Skeletal muscle cell (primary cell): ENCODE results near the gene MST1.

Experiments
- DNase-seq: peaks from one replicate; pipeline ENCODE4 v3.0.0-alpha.2; 2010; ENCODE audit warnings: low read depth
- H3K4me3 ChIP-seq: 2 replicates; pipeline ENCODE4 v1.5.1; 2011; ENCODE audit warnings: low read depth, mild to moderate bottlenecking, control low read depth, low read length, moderate library complexity

The MST1 gene

DNA sequence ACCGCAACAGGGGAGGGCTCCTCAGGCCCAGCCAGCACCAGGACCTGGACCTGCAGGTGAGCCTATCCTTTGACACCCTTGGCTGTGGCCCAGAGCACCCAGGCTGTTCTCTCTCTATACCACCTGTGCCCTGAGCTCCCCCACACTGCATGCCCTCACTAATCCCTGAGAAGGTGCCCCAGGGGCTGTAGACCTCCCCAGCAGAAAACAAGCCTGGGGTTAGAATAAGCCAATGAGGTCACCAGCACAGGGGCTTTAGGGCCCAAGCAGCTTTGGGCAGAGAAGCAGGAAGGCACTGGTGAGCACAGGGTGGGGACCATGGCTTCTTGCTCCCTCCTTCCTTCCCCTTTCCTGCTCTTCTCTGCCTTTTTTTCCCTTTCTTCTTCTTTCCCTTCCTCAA, 25.4 kb downstream of the MST1 start:
- no peak overlapping the region for H3K4me3 ChIP-seq
- no peak for DNase-seq

DNA sequence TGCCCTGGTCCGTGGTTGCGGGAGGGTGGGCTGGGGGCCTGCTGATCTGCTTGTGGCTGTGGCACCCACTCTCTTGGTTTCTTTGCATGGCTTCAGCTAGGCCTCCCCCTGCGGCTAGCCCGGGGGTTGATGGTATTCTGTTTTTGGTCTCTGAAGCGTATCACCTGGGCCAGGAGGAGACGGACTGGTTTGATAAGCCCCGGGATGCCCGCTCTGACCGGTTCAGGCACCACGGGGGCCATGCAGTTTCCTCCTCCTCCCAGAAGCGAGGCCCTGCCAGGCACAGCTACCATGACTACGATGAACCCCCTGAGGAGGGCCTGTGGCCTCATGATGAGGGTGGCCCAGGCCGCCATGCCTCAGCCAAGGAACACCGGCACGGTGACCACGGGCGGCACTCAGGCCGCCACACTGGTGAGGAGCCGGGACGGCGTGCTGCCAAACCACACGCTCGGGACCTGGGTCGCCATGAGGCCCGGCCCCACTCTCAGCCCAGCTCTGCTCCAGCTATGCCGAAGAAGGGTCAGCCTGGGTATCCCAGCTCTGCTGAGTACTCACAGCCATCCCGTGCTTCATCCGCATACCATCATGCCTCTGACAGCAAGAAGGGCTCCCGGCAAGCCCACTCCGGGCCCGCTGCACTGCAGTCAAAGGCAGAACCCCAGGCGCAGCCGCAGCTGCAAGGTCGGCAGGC, 26.4 kb downstream of the MST1 start:
- DNase-seq: no peak
- H3K4me3 ChIP-seq: no peak overlapping the region

DNA sequence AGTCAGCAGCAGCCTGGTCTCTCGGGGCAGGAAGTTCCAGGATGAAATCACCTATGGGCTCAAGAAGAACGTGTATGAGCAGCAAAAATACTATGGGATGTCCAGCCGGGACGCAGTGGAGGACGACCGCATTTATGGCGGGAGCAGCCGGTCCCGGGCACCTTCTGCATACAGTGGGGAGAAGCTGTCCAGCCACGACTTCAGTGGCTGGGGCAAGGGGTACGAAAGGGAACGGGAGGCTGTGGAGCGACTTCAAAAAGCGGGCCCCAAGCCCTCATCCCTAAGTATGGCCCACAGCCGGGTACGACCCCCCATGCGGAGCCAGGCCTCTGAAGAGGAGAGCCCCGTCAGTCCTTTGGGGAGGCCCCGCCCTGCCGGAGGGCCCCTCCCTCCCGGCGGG, 27.3 kb downstream of the MST1 start:
- DNase-seq: no peak

DNA sequence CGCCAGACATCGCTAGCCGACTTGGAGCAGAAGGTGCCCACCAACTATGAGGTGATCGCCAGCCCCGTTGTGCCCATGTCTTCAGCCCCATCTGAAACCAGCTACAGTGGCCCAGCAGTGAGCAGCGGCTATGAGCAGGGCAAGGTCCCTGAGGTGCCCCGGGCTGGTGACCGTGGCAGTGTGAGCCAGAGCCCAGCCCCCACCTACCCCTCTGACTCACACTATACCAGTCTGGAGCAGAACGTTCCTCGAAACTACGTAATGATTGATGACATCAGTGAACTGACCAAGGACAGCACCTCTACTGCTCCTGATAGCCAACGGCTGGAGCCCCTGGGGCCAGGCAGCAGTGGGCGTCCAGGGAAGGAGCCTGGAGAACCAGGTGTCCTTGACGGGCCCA, 28.0 kb downstream of the MST1 start:
- no peak for DNase-seq

More for the DNA sequence above, 27.3 kb downstream of the MST1 start:
- H3K4me3 ChIP-seq: no peak overlapping the region

DNA sequence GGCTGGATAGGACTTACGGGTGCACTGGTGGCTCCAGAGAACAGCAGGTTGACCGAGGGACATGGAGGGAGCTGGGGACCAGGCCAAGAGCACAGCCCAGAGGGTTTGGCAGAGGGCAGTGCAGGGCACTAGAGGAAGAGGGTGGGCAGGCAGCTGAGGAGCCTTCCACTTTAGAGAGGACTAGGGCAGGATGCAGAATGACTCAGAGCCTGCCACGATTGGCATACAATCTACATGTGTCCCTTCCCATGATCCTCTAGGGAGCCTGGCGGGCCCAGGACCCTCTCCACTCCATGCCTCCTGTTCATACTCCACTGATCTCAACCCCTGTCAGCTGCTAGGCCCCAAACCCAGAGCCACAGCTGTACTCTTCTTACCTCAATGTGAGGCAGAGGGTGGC, 29.5 kb downstream of the MST1 start:
- DNase-seq: no peak
- no peak overlapping the region for H3K4me3 ChIP-seq

More for the DNA sequence above, 28.0 kb downstream of the MST1 start:
- no peak overlapping the region for H3K4me3 ChIP-seq

DNA sequence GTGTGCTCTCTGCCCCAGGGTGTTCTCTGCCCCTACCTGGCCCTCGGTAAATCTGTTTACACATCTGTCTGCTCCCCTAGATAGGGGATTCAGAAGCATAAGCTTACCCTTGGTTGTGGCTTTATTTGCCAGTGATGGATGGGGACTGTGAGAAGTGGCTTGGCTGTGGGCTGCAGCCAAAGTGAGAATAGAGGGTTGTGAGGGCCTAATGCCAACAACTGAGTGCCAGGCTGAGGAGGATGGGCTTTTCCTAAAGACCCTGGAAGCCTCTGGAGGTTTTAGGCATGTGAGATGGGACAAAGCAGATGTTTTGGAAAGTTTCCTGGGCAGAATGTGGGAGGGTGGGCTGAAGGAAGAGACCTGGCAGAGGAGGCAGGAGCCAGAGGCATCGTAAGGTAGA, 30.6 kb downstream of the MST1 start:
- no peak for DNase-seq
- H3K4me3 ChIP-seq: no peak overlapping the region

DNA sequence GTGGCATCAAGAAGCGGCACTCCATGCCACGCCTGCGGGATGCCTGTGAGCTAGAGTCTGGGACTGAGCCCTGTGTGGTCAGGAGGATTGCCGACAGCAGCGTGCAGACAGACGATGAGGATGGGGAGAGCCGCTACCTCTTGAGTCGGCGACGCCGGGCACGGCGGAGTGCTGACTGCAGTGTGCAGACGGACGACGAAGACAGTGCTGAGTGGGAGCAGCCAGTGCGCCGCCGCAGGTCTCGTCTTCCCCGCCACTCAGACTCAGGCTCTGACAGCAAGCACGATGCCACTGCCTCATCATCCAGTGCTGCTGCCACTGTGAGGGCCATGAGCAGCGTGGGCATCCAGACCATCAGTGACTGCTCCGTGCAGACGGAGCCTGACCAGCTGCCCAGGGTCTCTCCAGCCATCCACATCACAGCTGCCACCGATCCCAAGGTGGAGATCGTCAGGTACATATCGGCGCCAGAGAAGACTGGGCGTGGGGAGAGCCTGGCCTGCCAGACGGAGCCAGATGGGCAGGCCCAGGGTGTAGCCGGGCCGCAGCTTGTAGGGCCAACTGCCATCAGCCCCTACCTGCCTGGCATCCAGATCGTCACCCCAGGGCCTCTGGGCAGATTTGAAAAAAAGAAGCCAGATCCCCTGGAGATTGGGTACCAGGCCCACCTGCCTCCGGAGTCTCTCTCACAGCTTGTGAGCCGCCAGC, 31.9 kb downstream of the MST1 start:
- H3K4me3 ChIP-seq: no peak overlapping the region
- no peak for DNase-seq

DNA sequence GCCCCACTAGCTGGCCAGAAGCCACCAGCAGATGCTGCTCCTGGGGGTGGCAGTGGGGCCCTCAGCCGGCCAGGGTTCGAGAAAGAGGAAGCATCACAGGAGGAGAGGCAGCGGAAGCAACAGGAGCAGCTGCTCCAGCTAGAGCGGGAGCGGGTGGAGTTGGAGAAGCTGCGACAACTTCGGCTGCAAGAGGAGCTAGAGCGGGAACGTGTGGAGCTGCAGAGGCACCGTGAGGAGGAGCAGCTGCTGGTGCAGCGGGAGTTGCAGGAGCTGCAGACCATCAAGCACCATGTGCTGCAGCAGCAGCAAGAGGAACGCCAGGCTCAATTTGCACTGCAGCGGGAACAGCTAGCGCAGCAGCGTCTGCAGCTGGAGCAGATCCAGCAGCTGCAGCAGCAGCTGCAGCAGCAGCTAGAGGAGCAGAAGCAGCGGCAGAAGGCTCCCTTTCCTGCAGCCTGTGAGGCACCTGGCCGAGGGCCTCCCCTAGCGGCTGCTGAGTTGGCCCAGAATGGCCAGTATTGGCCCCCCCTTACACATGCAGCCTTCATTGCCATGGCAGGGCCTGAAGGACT, 32.6 kb downstream of the MST1 start:
- no peak overlapping the region for H3K4me3 ChIP-seq
- no peak for DNase-seq

DNA sequence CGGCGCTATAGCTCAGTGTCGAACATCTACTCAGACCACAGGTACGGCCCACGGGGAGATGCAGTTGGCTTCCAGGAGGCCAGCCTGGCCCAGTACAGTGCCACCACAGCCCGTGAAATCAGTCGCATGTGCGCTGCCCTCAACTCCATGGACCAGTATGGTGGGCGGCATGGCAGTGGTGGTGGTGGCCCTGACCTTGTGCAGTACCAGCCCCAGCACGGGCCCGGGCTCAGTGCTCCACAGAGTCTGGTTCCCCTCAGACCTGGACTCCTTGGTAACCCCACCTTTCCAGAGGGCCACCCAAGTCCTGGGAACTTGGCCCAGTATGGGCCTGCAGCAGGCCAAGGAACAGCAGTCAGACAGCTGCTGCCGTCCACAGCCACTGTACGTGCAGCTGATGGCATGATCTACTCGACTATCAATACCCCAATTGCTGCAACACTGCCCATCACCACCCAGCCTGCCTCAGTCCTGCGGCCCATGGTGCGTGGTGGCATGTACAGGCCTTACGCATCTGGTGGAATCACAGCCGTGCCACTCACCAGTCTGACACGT, 33.5 kb downstream of the MST1 start:
- no peak for DNase-seq
- no peak overlapping the region for H3K4me3 ChIP-seq

DNA sequence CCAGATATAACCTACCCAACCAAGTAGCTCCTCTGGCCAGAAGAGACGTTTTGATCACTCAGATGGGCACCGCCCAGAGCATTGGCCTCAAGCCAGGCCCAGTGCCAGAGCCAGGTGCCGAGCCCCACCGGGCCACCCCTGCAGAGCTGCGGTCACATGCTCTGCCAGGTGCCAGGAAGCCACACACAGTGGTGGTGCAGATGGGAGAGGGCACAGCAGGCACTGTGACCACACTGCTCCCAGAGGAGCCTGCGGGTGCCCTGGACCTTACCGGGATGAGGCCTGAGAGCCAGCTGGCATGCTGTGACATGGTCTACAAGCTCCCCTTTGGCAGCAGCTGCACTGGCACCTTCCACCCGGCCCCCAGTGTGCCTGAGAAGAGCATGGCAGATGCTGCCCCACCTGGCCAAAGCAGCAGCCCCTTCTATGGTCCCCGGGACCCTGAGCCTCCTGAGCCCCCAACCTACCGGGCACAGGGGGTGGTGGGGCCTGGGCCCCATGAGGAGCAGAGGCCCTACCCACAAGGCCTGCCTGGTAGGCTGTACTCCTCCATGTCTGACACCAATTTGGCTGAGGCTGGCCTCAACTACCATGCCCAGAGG, 34.2 kb downstream of the MST1 start:
- DNase-seq: no peak

DNA sequence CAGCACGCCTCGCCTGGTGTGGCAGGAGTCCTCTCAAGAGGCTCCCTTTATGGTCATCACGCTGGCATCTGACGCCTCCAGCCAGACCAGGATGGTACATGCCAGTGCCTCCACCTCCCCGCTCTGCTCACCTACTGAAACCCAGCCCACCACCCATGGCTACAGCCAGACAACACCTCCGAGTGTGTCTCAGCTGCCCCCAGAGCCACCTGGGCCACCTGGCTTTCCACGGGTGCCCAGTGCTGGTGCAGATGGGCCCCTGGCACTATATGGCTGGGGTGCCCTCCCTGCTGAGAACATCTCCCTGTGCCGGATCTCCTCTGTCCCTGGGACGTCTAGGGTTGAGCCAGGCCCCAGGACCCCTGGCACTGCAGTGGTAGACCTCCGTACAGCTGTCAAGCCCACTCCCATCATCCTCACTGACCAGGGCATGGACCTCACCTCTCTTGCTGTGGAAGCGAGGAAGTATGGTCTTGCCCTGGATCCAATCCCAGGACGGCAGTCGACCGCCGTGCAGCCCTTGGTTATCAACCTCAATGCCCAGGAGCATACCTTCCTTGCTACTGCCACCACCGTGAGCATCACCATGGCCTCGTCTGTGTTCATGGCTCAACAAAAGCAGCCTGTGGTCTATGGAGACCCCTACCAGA, 35.0 kb downstream of the MST1 start:
- no peak overlapping the region for H3K4me3 ChIP-seq
- DNase-seq: no peak

More for the DNA sequence above, 34.2 kb downstream of the MST1 start:
- no peak overlapping the region for H3K4me3 ChIP-seq

DNA sequence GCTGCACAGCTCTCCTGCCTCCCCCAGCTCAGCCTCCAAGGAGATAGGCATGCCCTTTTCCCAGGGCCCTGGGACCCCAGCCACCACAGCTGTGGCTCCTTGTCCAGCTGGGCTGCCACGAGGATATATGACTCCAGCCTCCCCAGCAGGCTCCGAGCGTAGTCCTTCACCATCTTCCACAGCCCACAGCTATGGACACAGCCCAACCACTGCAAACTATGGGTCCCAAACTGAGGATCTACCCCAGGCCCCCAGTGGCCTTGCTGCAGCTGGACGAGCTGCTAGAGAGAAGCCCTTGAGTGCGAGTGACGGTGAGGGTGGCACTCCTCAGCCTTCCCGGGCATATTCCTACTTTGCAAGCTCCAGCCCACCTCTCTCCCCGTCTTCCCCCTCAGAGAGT, 35.7 kb downstream of the MST1 start:
- H3K4me3 ChIP-seq: no peak overlapping the region
- no peak for DNase-seq

DNA sequence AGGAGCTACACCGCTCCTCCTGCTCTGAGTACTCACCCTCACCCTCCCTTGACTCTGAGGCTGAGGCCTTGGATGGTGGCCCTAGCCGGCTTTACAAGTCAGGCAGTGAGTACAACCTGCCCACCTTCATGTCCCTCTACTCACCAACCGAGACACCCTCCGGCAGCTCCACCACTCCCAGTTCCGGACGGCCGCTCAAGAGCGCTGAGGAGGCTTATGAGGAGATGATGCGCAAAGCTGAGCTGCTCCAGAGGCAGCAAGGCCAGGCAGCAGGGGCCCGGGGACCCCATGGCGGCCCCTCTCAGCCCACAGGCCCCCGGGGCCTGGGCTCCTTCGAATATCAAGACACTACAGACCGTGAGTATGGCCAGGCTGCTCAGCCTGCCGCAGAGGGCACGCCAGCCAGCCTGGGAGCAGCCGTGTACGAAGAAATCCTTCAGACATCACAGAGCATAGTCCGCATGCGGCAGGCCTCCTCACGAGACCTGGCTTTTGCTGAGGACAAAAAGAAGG, 36.3 kb downstream of the MST1 start:
- no peak overlapping the region for H3K4me3 ChIP-seq
- DNase-seq: no peak

DNA sequence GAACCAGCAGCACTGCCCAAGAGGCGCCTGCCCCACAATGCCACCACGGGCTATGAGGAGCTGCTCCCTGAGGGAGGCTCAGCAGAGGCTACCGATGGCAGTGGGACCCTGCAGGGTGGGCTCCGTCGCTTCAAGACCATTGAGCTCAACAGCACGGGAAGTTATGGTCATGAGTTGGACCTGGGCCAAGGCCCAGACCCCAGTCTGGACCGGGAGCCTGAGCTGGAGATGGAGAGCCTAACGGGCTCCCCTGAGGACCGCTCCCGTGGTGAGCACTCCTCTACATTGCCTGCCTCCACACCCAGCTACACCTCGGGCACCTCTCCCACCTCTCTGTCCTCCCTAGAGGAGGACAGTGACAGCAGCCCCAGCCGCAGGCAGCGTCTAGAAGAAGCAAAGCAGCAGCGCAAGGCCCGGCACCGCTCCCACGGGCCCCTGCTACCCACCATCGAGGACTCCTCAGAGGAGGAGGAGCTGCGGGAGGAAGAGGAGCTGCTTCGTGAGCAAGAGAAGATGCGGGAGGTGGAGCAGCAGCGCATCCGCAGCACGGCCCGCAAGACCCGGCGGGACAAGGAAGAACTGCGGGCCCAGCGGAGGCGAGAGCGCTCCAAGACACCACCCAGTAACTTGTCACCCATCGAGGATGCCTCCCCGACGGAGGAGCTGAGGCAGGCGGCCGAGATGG, 36.9 kb downstream of the MST1 start:
- no peak overlapping the region for H3K4me3 ChIP-seq
- no peak for DNase-seq

DNA sequence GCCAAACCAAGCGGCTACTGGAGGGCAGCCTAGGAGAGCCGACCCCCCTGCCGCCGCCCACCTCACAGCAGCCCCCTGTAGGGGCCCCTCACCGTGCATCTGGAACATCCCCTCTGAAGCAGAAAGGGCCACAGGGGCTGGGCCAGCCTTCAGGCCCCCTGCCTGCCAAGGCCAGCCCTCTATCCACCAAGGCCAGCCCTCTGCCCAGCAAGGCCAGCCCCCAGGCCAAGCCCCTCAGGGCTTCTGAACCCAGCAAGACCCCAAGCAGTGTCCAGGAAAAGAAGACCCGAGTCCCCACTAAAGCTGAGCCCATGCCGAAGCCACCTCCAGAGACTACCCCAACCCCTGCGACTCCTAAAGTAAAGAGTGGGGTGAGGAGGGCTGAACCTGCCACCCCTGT, 38.6 kb downstream of the MST1 start:
- H3K4me3 ChIP-seq: no peak overlapping the region
- no peak for DNase-seq

DNA sequence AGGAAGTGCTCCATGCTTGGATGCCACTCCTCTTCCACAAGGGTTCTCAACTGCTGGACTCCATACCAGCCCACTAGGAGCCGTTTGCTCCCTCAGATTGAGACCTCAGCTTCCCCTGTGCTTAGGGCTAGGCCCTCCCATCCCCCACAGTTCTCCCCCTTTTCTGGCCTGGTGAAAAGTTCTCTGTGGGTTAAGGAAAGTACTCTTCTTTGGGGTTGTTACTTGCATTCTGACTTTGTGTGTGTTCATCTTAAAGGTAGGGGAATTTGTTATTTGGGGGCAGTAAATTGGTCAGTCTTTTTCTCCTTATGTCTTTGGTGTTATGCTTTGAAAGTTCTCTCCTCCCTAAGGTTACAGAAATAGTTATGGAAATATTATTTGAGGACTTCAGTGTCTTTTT, 39.1 kb downstream of the MST1 start:
- DNase-seq: no peak
- H3K4me3 ChIP-seq: no peak overlapping the region

DNA sequence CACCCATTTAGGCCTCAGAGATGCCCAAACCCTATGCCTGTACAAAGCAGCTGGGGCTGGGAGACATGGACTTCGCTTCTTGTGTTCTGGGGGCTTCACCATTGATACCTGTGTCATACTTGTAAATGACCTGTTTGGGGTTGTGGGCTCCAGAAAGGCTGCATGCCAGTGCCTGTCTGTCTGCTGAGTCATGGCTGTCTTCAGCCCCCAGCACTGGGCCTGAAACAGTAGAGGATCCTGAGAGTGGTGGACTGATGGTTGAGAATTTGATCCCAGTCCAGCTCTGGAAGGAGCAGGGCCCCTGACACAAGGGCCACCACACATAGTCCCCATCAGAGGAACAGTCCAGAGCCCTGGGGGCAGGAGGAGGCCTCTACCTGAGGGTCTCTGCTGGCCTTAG, 39.7 kb downstream of the MST1 start:
- DNase-seq: no peak
- H3K4me3 ChIP-seq: no peak overlapping the region

DNA sequence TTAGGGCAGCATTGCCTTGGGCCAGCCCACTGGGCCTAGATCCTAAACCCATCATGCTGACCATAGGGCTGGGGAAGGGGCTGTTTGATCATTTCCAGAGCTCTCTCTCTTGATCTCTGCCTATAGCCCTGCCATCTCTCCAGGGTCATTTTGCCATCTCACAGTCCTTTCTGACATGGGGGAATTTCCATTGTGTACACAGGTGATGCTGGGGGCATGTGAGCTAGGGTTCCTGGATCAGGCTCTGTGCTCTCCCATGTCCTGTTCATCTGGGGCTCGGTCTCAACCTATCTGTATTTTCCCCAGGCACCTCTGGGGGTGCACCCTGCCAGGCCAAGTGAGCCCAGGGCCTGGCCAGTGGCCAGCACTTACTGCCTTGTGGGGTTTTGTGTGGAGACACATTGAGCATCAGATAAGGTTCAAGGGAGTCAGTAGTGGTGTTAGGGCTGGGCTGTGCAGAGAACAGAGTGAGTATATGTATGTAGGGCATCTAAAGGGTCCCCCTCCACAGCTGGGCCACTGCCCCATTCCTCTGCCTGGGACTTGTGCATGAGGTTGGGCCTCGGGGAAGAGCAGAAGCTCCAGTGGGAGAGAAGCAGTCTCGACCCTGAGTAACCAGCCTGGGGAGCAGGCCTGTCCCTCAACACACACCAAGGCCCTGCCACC, 40.8 kb downstream of the MST1 start:
- no peak for DNase-seq
- no peak overlapping the region for H3K4me3 ChIP-seq

DNA sequence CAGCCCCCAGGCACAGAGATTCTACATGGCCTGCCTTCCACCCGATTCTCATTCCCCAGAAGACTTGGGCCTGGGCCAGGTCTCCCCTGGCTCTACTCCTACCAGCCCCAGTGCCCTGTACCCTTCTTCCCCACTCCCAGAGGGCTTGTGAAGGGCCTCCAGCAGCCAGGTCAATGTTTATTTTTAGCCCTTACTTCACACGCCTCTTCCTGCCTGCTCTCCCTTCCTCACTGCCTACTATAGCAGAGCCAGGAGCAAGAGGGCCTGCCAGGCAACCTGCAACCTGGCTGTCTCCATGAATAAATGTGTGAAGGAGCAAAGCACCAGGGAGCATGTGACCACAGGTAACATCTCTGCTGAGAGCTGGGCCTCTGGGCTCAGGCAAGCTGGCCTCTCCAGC, 41.5 kb downstream of the MST1 start:
- no peak overlapping the region for H3K4me3 ChIP-seq
- no peak for DNase-seq
